GM23338 (cell line): ENCODE results near the gene BAAT. TPM values are rescaled to one million over a fixed set of nuclear protein-coding genes. Genes with fewer than 3 reads are reported as not detected.

Experiments
- EZH2 ChIP-seq: fragments of 200-600 bp; sonication (generic); IDR thresholded peaks from one replicate; pipeline ENCODE4 v1.8.0; 2017; ENCODE audit warnings: antibody characterized with exemption, mild to moderate bottlenecking, low read depth; ENCODE audit not compliant: unreplicated experiment
- EZH2phosphoT487 ChIP-seq: fragments of 200-600 bp; sonication (generic); IDR thresholded peaks from one replicate; pipeline ENCODE4 v1.8.1; 2018; ENCODE audit warnings: antibody characterized with exemption; ENCODE audit not compliant: unreplicated experiment
- POLR2AphosphoS5 ChIP-seq: IDR thresholded peaks from 2 replicates; pipeline ENCODE4 v1.6.1; 2016; ENCODE audit warnings: antibody characterized with exemption, low read depth
- REST ChIP-seq: IDR thresholded peaks from one replicate; pipeline ENCODE4 v1.6.1; 2018; ENCODE audit warnings: antibody characterized with exemption; ENCODE audit not compliant: unreplicated experiment
- STAT1 ChIP-seq: IDR thresholded peaks from one replicate; pipeline ENCODE4 v1.6.1; 2016; ENCODE audit warnings: antibody characterized with exemption; ENCODE audit not compliant: unreplicated experiment
- ZNF331 ChIP-seq: fragments of 250-450 bp; sonication (Bioruptor Pico); IDR thresholded peaks from 2 replicates; pipeline ENCODE4 v1.5.0; 2020; ENCODE audit warnings: low read depth, mild to moderate bottlenecking, moderate library complexity
- ZNF462 ChIP-seq: fragments of 250-450 bp; sonication (Bioruptor Pico); IDR thresholded peaks from 2 replicates; pipeline ENCODE4 v1.5.0; 2020; ENCODE audit warnings: mild to moderate bottlenecking, moderate library complexity
- polyA plus RNA-seq: library from polyadenylated mRNA; unstranded; fragments of >200 nt; fragmentation: Nextera tagmentation; extraction: Ambion mirVana; gene quantifications from 2 replicates; pipeline ENCODE4 v1.2.1, GENCODE V29; 2016
- total RNA-seq: library from RNA; depleted of rRNA; stranded (reverse); fragments of >200 nt; shearing (Covaris generic); gene quantifications from 2 replicates; pipeline ENCODE4 v1.2.3, GENCODE V29; 2014

The BAAT gene
- total and polyA plus RNA-seq, 2 experiments from 2014 or later: 0.08 to 0.14 TPM

GRCh38 chr9:101354143-101354764, 30.6 kb downstream of the BAAT start (continued):
- TF ChIP-seq ZNF462 (CRISPR knock-in tag) (no peak), REST (no peak), STAT1 (no peak), POLR2AphosphoS5 (no peak), EZH2 (no peak), ZNF331 (CRISPR knock-in tag) (no peak), EZH2phosphoT487 (no peak)
